GM19035 (cell line): ENCODE data around the gene USO1.
A peak's percentile ranks its signal among the peaks of the same experiment; 100 is the strongest.
"Not testable (repeated sequence)": the region's sequence is repeated elsewhere in the genome, so short reads cannot be mapped to it uniquely, and the experiment has no call there.

Experiments used
- ATAC-seq: cut with Tn5 transposase; IDR thresholded peaks from one replicate; pipeline ENCODE4 v1.9.1; 2021; ENCODE audit not compliant: unreplicated experiment

The USO1 gene

GRCh38 chr4:75708218-75708691 lies 16.1 kb upstream of the USO1 start:
- ATAC-seq, result no peak

GRCh38 chr4:75710246-75710645 lies 14.1 kb upstream of the USO1 start:
- no peak for ATAC-seq

- no peak for ATAC-seq
Measured at GRCh38 chr4:75714011-75714410, 10.4 kb upstream of the USO1 start.

GRCh38 chr4:75714704-75715103 lies 9.7 kb upstream of the USO1 start:
- ATAC-seq, result no peak

GRCh38 chr4:75715105-75715799 lies 9.1 kb upstream of the USO1 start:
- ATAC-seq, result no peak

- ATAC-seq, result not testable (repeated sequence)
Measured at GRCh38 chr4:75716054-75716453, 8.3 kb upstream of the USO1 start.

GRCh38 chr4:75717408-75717807 lies 7.0 kb upstream of the USO1 start:
- ATAC-seq, result no peak

GRCh38 chr4:75718529-75718928 lies 5.8 kb upstream of the USO1 start:
- ATAC-seq, result no peak

- ATAC-seq, result no peak
Measured at GRCh38 chr4:75722417-75722816, 2.0 kb upstream of the USO1 start.

GRCh38 chr4:75723163-75724065 lies 963 bp upstream of the USO1 start:
- no peak for ATAC-seq

GRCh38 chr4:75724867-75725724 lies 719 bp downstream of the USO1 start:
- peak; percentile 57 for ATAC-seq

GRCh38 chr4:75725942-75726538 lies 1.7 kb downstream of the USO1 start:
- ATAC-seq, result not testable (repeated sequence)

- ATAC-seq, result no peak
Measured at GRCh38 chr4:75726577-75726976, 2.2 kb downstream of the USO1 start.

- no peak for ATAC-seq
Measured at GRCh38 chr4:75727073-75727472, 2.7 kb downstream of the USO1 start.

GRCh38 chr4:75729836-75730235 lies 5.5 kb downstream of the USO1 start:
- ATAC-seq, result no peak

GRCh38 chr4:75733369-75733768 lies 9.0 kb downstream of the USO1 start:
- ATAC-seq, result no peak

- no peak for ATAC-seq
Measured at GRCh38 chr4:75735525-75735924, 11.1 kb downstream of the USO1 start.

GRCh38 chr4:75736862-75737261 lies 12.5 kb downstream of the USO1 start:
- no peak for ATAC-seq

GRCh38 chr4:75737398-75737797 lies 13.0 kb downstream of the USO1 start:
- ATAC-seq, result no peak

- ATAC-seq, result no peak
Measured at GRCh38 chr4:75741027-75741426, 16.6 kb downstream of the USO1 start.

- no peak for ATAC-seq
Measured at GRCh38 chr4:75742451-75742850, 18.1 kb downstream of the USO1 start.
